ENCODE measurements around the gene SPAG9. TPM values are rescaled to one million over a fixed set of nuclear protein-coding genes. Genes with fewer than 3 reads are reported as not detected.
A peak's percentile ranks its signal among the peaks of the same experiment; 100 is the strongest.

Gene SPAG9
- total RNA-seq, 1 experiment from 2014 or later = 144 TPM

GRCh38 chr17:50945779-50946222, 174.9 kb downstream of the SPAG9 start:
- Histone ChIP-seq H3K9me3 (ENCODE audit: control insufficient read depth, insufficient read depth, low read depth, low read length) (no peaks in the 10 kb centered on the region), H3K27me3 (ENCODE audit: control insufficient read depth, insufficient read depth, low read length) (no peaks in the 10 kb centered on the region), H3K36me3 (ENCODE audit: control insufficient read depth, insufficient read depth, low read length) (no peaks in the 10 kb centered on the region), H3K27ac (ENCODE audit: low read length) (peak overlapping the region; percentile 51), H3K4me1 (ENCODE audit: control insufficient read depth, insufficient read depth, low read length) (peaks cover 64% of the 10 kb centered on the region), H3K4me3 (ENCODE audit: low read depth in 2 of 2, low read length in 2 of 2) (no peak overlapping the region)
- TF ChIP-seq SIN3A (IDR thresholded peaks at IDR 0.05; ENCODE audit: borderline replicate concordance, insufficient read depth, low read depth, low read length) = no peak
- TF ChIP-seq TCF7L2 (IDR thresholded peaks at IDR 0.05; ENCODE audit: low read depth, low read length) = no peak
- TF ChIP-seq POLR2AphosphoS5 (IDR thresholded peaks at IDR 0.05; ENCODE audit: low read depth, low read length) = no peak
- no peak for TF ChIP-seq REST (IDR thresholded peaks at IDR 0.05; ENCODE audit: insufficient read depth in 1 of 2, low read depth in 2 of 2, low read length in 1 of 2)
- no peak for TF ChIP-seq CTCF (IDR thresholded peaks at IDR 0.05)
- in situ Hi-C loops (cut with HindIII; ENCODE audit: low pct_unique_long_range_greater_than_20kb, low sequenced_read_pairs) (no loop called here), intact Hi-C loops (cut with micrococcal nuclease; ENCODE audit: unreplicated experiment) (no loop called here)
- ChIA-PET CTCF (interaction anchor here (0.6 to 1.3 kb wide), 2 partner anchors 93 to 119 kb away, joined by 8 to 9 read pairs; no protein-coding TSS in a partner anchor), POLR2A (interaction anchor here (0.5 to 0.6 kb wide), 2 partner anchors 79 to 151 kb away, joined by 4 to 6 read pairs; partner anchors contain the start of gene TOB1)
- no peak for DNase-seq (ENCODE audit: low read depth, low spot score)
- no peak for ATAC-seq
- BruUV-seq (replicated peaks) = no TSS peak

- ChIA-PET CTCF (interaction anchor here (0.6 to 1.3 kb wide), 7 partner anchors 21 to 462 kb away, joined by 3 to 11 read pairs (median 4); no protein-coding TSS in a partner anchor), POLR2A (interaction anchor here (0.6 to 1.2 kb wide), 8 partner anchors 53 to 177 kb away, joined by 3 to 12 read pairs (median 6); partner anchors contain the start of gene TOB1)
- Histone ChIP-seq H3K4me1 (ENCODE audit: control insufficient read depth, insufficient read depth, low read length) (peaks cover 57% of the 10 kb centered on the region), H3K9me3 (ENCODE audit: control insufficient read depth, insufficient read depth, low read depth, low read length) (no peaks in the 10 kb centered on the region), H3K4me3 (ENCODE audit: low read depth in 2 of 2, low read length in 2 of 2) (peak overlapping the region in 1 of 2 experiments; percentile 42; a peak in 1 of 4 replicates), H3K27ac (ENCODE audit: low read length) (peak overlapping the region; percentile 84), H3K27me3 (ENCODE audit: control insufficient read depth, insufficient read depth, low read length) (no peaks in the 10 kb centered on the region), H3K36me3 (ENCODE audit: control insufficient read depth, insufficient read depth, low read length) (no peaks in the 10 kb centered on the region)
- BruUV-seq (replicated peaks) = no TSS peak
- in situ Hi-C loops (cut with HindIII; ENCODE audit: low pct_unique_long_range_greater_than_20kb, low sequenced_read_pairs) = no loop called here
- intact Hi-C loops (cut with micrococcal nuclease; ENCODE audit: unreplicated experiment) = no loop called here
- DNase-seq (ENCODE audit: low read depth, low spot score) (no peak), ATAC-seq (no peak)
- TF ChIP-seq SIN3A (IDR thresholded peaks at IDR 0.05; ENCODE audit: borderline replicate concordance, insufficient read depth, low read depth, low read length) = no peak
- TF ChIP-seq REST (IDR thresholded peaks at IDR 0.05; ENCODE audit: insufficient read depth in 1 of 2, low read depth in 2 of 2, low read length in 1 of 2) = 0 out of 4 replicates have a peak, but pooled peaks of 1 of the 2 experiments have one; percentile 20
Observed at GRCh38 chr17:50944902-50945720, 175.6 kb downstream of the SPAG9 start.

Data from Panc1 (cell line).